Measurements from ENCODE around the gene MCOLN1. TPM values are rescaled to one million over a fixed set of nuclear protein-coding genes. Genes with fewer than 3 reads are reported as not detected.

MCOLN1 gene
- total RNA-seq, 1 experiment from 2014 or later = 15.7 TPM

DNA sequence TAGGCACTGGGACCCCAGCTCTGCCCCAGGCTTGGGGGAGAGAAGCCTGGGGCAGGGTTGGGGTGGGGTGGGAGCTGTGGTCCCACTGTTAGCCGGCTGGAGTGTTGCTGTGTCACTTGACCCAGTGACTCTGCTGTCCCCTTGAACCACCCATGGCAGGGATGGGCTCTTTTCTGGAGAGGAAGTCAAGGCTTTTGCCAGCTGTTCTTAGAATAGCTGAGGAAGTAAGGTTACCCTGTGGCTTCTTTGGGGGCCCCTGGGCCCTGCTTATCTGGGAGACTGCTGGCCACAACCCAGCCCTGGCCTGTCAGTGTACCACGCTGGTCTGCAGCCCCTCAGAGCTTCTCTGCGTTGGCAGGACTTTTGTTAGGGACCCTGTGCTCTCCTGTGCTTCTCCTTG, 22.2 kb downstream of the MCOLN1 start:
- H3K36me3 Mint-ChIP-seq (ENCODE audit: insufficient read depth in 1 of 3, low read depth in 3 of 3) = peaks cover 8 to 40% (median 25%) of the 10 kb centered on the region in 3 experiments; a peak in 6 of 7 replicates
- DNase-seq = no peak
- H4K8ac ChIP-seq (replicated peaks; ENCODE audit: insufficient read length, low read depth, low read length) = no peak overlapping the region
- WGBS (ENCODE audit: extremely low coverage, insufficient read length, low lambda C conversion rate) = no CpG with 5 or more reads among the region's 3 CpGs
- no peak overlapping the region for H3K14ac ChIP-seq (ENCODE audit: insufficient read depth, low read length)
- H3K9me3 ChIP-seq (ENCODE audit: control insufficient read depth, low read depth, low read length) = no peaks in the 10 kb centered on the region
- H3K9ac ChIP-seq (ENCODE audit: extremely low read depth, insufficient read length, low read length) = no peak overlapping the region
- no peak overlapping the region for H3K4ac ChIP-seq (ENCODE audit: low read depth, low read length)
- H3K4me1 Mint-ChIP-seq = no peaks in the 10 kb centered on the region
- H3K56ac ChIP-seq (ENCODE audit: insufficient read length, low read depth, low read length) = no peak overlapping the region
- H2BK12ac ChIP-seq (ENCODE audit: insufficient read length, low read depth, low read length) = no peak overlapping the region
- H3K79me1 ChIP-seq (ENCODE audit: insufficient read depth, low read depth, low read length, poor library complexity, severe bottlenecking) = no peaks in the 10 kb centered on the region
- H2BK15ac ChIP-seq (ENCODE audit: low read depth, low read length) = no peak overlapping the region
- H2BK5ac ChIP-seq (ENCODE audit: insufficient read length, low read length) = no peak overlapping the region
- H3K23ac ChIP-seq (ENCODE audit: insufficient read length, low read depth, low read length) = no peak overlapping the region
- H3K27me3 Mint-ChIP-seq (ENCODE audit: low read depth) = no peaks in the 10 kb centered on the region
- no peaks in the 10 kb centered on the region for H3K27me3 ChIP-seq (ENCODE audit: insufficient read depth, low read length)
- H3K4me2 ChIP-seq (ENCODE audit: insufficient read depth, insufficient read length, low read length) = no peak overlapping the region
- H2BK20ac ChIP-seq (ENCODE audit: low read depth, low read length, poor library complexity, severe bottlenecking) = no peak overlapping the region
- H2AK5ac ChIP-seq (ENCODE audit: insufficient read length, low read length) = no peak overlapping the region
- H4K5ac ChIP-seq (ENCODE audit: insufficient read length, low read depth, low read length) = no peak overlapping the region
- no peaks in the 10 kb centered on the region for H3K79me2 ChIP-seq (ENCODE audit: insufficient read depth, low read length)
- H4K91ac ChIP-seq (ENCODE audit: insufficient read length, low read depth, low read length) = no peak overlapping the region
- TF ChIP-seq CTCF (conservative IDR thresholded peaks at IDR 0.05) = no peak
- no peak overlapping the region for H3K4me3 Mint-ChIP-seq
- H3T11ph ChIP-seq (ENCODE audit: low read length) = no peak overlapping the region
- no peak overlapping the region for H3K27ac Mint-ChIP-seq
- H4K20me1 ChIP-seq (ENCODE audit: control insufficient read depth, insufficient read depth, insufficient read length) = peaks cover 2% of the 10 kb centered on the region
- H2AFZ ChIP-seq (ENCODE audit: low read length) = no peak overlapping the region
- no peaks in the 10 kb centered on the region for H3K9me3 Mint-ChIP-seq
- no peaks in the 10 kb centered on the region for H3K23me2 ChIP-seq (ENCODE audit: insufficient read length, low read depth, low read length, poor library complexity, severe bottlenecking)
- no peaks in the 10 kb centered on the region for H3K4me1 ChIP-seq (ENCODE audit: insufficient read depth, low read length)
- H2BK120ac ChIP-seq (ENCODE audit: low read depth, low read length, poor library complexity, severe bottlenecking) = no peak overlapping the region
- H3K18ac ChIP-seq (ENCODE audit: insufficient read length, low read depth, low read length) = no peak overlapping the region
- H3K27ac ChIP-seq (ENCODE audit: insufficient read length, low read depth, low read length) = no peak overlapping the region

All from H9 (cell line).